Mesenteric fat pad (tissue), 1 donor: Measurements from ENCODE around the gene TNFSF13. TPM values are rescaled to one million over a fixed set of nuclear protein-coding genes. Genes with fewer than 3 reads are reported as not detected.

ENCODE experiments used
- DNase-seq: peaks from one replicate; pipeline ENCODE4 v3.0.0-alpha.2; 2020; ENCODE audit warnings: low spot score
- total RNA-seq: library from RNA; stranded (reverse); fragmentation: NEBNext Ultra II Directional; extraction: Animal tissue kit (Norgen Biotek cat#: 25700); gene quantifications from one replicate; pipeline ENCODE4 v1.2.1, GENCODE V29; 2021
- donor health status: DM: yes; HTN: yes; CAD: no.

The TNFSF13 gene
- total RNA-seq, 1 donor from 2014 or later = 26.3 TPM

- DNase-seq = no peak
Observed at GRCh38 chr17:7550344-7550743, 8.2 kb upstream of the TNFSF13 start.

GRCh38 chr17:7551396-7551795 lies 7.2 kb upstream of the TNFSF13 start:
- no peak for DNase-seq

DNA sequence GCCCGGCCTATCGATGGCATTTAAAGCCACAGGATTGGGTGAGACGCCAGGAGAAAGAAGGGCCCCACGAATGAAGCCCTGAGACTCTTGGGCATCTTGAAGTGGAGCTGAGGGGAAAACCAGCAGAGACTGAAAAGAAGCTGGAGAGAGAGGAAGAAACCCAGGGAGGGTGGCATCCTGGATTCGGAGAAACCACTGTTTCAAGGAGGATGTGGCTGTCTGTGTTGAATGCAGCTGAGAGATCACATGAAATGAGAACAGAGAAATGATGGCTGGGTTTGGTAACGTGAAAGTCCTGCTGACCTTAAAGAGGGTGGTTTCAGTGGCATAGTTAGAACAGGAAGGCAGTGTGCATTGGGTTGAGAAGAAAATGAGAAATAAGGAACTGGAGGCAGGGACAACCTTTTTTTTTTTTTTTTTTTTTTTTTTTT lies 5.9 kb upstream of the TNFSF13 start:
- no peak for DNase-seq

- DNase-seq = no peak
Observed at GRCh38 chr17:7553356-7553755, 5.2 kb upstream of the TNFSF13 start.

DNA sequence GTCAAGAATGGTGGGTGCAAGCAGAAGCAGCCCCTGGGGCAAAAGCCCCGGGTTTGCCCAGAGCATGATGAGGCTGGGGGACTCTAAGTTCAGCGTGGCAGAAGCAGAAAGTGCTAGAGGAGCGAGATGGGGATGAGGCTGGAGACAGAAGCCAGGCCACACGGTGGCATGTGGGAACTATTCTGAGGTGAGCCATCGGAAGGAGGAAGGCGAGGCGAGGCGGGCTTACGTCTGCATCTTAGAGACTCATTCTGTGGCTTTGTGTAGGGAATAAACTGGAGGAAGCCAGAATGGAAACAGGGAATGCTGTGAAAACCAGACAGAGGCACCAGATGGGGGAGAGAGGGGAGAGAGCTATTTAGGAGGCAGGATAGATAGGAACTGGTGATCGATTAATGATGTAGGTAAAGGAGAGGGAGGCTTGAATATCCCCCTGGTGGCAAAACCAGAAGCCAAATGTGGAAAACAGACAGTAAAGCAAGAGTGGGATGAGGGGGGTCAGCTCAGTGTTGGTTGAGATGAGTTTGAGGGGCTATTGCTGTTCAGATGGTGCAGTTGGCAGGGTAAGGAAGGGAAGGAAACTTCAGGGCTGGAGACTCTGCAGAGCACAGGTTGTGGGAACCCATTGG lies 3.1 kb upstream of the TNFSF13 start:
- no peak for DNase-seq

- DNase-seq = no peak
Observed at GRCh38 chr17:7556627-7557026, 1.9 kb upstream of the TNFSF13 start.

GRCh38 chr17:7557147-7557764 lies 1.3 kb upstream of the TNFSF13 start:
- DNase-seq = no peak

GRCh38 chr17:7557775-7558543 lies 591 bp upstream of the TNFSF13 start:
- peak; percentile 94 for DNase-seq

DNA sequence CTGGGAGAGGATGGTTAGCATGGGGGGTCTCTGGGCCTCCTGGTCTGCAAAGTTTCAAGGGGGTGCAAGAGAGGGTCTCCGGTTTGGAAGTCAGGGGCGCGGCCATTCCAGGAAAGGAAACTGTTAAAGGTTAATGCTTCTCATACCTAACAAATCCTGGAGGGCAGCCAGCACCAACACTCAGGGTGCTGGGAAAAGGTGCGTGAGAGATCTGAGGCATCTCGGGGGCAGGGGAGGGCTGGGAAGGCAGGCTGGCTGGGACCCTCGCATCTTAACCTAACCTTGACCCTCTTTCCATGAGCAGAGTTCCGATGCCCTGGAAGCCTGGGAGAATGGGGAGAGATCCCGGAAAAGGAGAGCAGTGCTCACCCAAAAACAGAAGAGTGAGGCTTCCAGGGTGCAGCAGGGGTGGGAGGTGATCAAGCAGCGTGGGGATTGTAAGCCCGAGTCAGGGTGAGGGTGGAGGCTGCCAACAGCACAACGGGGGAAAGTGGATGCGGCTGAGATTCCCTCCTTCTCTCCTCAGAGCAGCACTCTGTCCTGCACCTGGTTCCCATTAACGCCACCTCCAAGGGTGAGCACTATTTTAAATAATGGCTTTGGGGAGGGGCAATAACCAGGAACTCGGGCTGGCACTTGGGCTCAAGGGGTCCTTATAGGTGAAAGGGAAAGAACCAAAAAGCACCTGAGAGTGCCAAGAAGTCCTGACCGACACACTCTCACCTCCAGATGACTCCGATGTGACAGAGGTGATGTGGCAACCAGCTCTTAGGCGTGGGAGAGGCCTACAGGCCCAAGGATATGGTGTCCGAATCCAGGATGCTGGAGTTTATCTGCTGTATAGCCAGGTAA lies 996 bp downstream of the TNFSF13 start:
- no peak for DNase-seq

GRCh38 chr17:7560172-7561027 lies 1.9 kb downstream of the TNFSF13 start:
- DNase-seq = no peak

DNA sequence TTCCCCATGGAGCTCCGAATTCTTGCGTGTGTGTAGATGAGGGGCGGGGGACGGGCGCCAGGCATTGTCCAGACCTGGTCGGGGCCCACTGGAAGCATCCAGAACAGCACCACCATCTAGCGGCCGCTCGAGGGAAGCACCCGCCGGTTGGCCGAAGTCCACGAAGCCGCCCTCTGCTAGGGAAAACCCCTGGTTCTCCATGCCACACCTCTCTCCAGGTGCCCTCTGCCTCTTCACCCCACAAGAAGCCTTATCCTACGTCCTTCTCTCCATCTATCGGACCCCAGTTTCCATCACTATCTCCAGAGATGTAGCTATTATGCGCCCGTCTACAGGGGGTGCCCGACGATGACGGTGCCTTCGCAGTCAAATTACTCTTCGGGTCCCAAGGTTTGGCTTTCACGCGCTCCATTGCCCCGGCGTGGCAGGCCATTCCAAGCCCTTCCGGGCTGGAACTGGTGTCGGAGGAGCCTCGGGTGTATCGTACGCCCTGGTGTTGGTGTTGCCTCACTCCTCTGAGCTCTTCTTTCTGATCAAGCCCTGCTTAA lies 2.6 kb downstream of the TNFSF13 start:
- DNase-seq = peak; percentile 97

- peak; percentile 98 for DNase-seq
Observed at GRCh38 chr17:7561589-7562207, 3.1 kb downstream of the TNFSF13 start, which contains the start of gene SENP3. Gene SENP3, plus strand, starts transcription at chr17:7561919. Its CDS starts 1,158 bp downstream, at chr17:7563077.

- no peak for DNase-seq
Observed at GRCh38 chr17:7562208-7562605, 3.7 kb downstream of the TNFSF13 start.

GRCh38 chr17:7563115-7563869 lies 4.7 kb downstream of the TNFSF13 start:
- no peak for DNase-seq

DNA sequence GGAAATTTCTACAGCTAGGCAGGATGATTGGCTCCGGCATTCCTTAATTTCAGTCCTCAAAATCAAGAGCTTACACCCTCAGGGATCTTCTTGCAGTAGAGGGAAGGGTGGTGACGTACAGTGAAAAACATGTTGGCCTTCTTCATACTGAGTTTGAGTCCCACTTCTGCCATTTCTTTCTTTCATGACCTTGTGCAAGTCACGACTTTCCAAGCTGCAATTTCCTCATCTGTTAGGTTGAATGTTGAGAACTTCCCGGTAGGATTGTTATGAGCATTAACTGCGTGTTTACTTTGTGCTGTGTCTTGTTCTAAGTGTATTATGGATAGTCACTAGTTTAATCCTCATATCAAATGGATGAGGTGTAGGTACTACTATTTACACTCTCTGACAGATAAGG lies 11.0 kb downstream of the TNFSF13 start:
- DNase-seq = no peak

DNA sequence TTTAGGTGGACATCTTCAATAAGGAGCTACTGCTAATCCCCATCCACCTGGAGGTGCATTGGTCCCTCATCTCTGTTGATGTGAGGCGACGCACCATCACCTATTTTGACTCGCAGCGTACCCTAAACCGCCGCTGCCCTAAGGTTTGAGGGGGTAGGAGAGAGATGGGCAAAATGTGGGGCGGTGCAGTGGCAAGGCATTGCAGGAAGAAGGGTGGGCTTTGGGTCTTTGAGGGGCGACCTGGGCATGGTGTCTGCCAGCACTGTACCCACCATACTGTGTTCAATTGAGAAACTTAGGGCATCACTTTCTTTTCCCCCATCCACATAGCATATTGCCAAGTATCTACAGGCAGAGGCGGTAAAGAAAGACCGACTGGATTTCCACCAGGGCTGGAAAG lies 11.8 kb downstream of the TNFSF13 start:
- DNase-seq = no peak

DNA sequence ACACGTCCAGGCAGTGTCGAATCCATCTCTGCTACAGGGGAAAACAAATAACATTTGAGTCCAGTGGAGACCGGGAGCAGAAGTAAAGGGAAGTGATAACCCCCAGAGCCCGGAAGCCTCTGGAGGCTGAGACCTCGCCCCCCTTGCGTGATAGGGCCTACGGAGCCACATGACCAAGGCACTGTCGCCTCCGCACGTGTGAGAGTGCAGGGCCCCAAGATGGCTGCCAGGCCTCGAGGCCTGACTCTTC lies 13.7 kb downstream of the TNFSF13 start:
- no peak for DNase-seq

DNA sequence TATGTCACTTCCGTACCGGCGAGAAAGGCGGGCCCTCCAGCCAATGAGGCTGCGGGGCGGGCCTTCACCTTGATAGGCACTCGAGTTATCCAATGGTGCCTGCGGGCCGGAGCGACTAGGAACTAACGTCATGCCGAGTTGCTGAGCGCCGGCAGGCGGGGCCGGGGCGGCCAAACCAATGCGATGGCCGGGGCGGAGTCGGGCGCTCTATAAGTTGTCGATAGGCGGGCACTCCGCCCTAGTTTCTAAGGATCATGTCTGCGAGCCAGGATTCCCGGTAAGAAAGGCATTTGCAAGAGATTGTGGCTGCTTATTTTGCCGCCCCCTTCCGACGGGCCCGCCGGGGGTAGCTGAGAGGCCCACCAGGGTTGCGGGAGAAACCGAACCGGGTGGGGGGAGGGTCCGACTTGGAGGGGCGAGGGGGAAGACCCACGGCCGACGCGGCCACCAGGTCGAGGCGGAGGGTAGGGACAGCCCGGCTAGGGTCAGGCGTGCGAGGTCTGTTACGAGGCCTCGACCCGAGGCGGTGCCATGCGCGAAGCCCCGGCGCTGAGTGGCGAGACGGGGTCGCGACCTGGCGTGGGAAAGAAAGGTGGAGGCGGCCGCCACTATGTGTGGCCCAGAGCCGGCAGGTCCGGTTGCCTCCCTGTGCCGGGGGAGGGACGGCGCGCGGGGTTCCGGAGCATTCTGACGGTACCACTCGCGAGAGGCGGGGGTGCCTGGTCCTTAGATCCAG lies 14.2 kb downstream of the TNFSF13 start:
- DNase-seq = peak; percentile 100
